ENCODE data around the gene DNAJB8. TPM values are rescaled to one million over a fixed set of nuclear protein-coding genes. Genes with fewer than 3 reads are reported as not detected.

The DNAJB8 gene
- total and polyA plus RNA-seq, 2 experiments from 2014 or later, result not detected

GRCh38 chr3:128432971-128433836, 33.5 kb downstream of the DNAJB8 start:
- no peaks in the 10 kb centered on the region for H3K36me3 ChIP-seq (replicated peaks; ENCODE audit: insufficient read depth, low read depth)
- 50% methylated on average over 14 of the region's 53 CpGs for WGBS (ENCODE audit: low lambda C conversion rate, missing lambda C conversion rate)
- no peaks in the 10 kb centered on the region for H3K79me2 ChIP-seq
- no peaks in the 10 kb centered on the region for H3K9me2 ChIP-seq (replicated peaks; ENCODE audit: insufficient read depth)
- H2AFZ ChIP-seq, result peak overlapping the region; percentile 45
- peaks cover 5% of the 10 kb centered on the region for H3K4me1 ChIP-seq (ENCODE audit: insufficient read depth)
- TF ChIP-seq EZH2phosphoT487 (IDR thresholded peaks at IDR 0.05; ENCODE audit: low read depth, severe bottlenecking, unreplicated experiment) (no peak), EZH2 (IDR thresholded peaks at IDR 0.05; ENCODE audit: borderline replicate concordance) (no peak), CTCF (IDR thresholded peaks at IDR 0.05; ENCODE audit: poor library complexity) (no peak)
- peak overlapping the region; percentile 93 for H3K4me2 ChIP-seq
- no peaks in the 10 kb centered on the region for H4K20me1 ChIP-seq (ENCODE audit: insufficient read depth, poor library complexity, severe bottlenecking)
- H3K9me3 ChIP-seq (ENCODE audit: low read depth), result no peaks in the 10 kb centered on the region
- peak overlapping the region; percentile 21 for H3K4me3 ChIP-seq
- no peak overlapping the region for H3K27ac ChIP-seq
- peak; percentile 51 for DNase-seq (ENCODE audit: low spot score)
- peaks cover 47% of the 10 kb centered on the region for H3K27me3 ChIP-seq

GRCh38 chr3:128432301-128432970, 34.3 kb downstream of the DNAJB8 start:
- H3K4me1 ChIP-seq (ENCODE audit: insufficient read depth), result peaks cover 5% of the 10 kb centered on the region
- TF ChIP-seq CTCF (IDR thresholded peaks at IDR 0.05; ENCODE audit: poor library complexity), result no peak
- no peak for TF ChIP-seq EZH2 (IDR thresholded peaks at IDR 0.05; ENCODE audit: borderline replicate concordance)
- H3K36me3 ChIP-seq (replicated peaks; ENCODE audit: insufficient read depth, low read depth), result no peaks in the 10 kb centered on the region
- no peak for DNase-seq (ENCODE audit: low spot score)
- peak overlapping the region; percentile 93 for H3K4me2 ChIP-seq
- peak overlapping the region; percentile 45 for H2AFZ ChIP-seq
- peaks cover 47% of the 10 kb centered on the region for H3K27me3 ChIP-seq
- no peaks in the 10 kb centered on the region for H3K79me2 ChIP-seq
- H3K9me2 ChIP-seq (replicated peaks; ENCODE audit: insufficient read depth), result no peaks in the 10 kb centered on the region
- H3K27ac ChIP-seq, result no peak overlapping the region
- H3K9me3 ChIP-seq (ENCODE audit: low read depth), result no peaks in the 10 kb centered on the region
- H4K20me1 ChIP-seq (ENCODE audit: insufficient read depth, poor library complexity, severe bottlenecking), result no peaks in the 10 kb centered on the region
- peak overlapping the region; percentile 21 for H3K4me3 ChIP-seq
- WGBS (ENCODE audit: low lambda C conversion rate, missing lambda C conversion rate), result 15% methylated on average over 28 of the region's 43 CpGs

DNA sequence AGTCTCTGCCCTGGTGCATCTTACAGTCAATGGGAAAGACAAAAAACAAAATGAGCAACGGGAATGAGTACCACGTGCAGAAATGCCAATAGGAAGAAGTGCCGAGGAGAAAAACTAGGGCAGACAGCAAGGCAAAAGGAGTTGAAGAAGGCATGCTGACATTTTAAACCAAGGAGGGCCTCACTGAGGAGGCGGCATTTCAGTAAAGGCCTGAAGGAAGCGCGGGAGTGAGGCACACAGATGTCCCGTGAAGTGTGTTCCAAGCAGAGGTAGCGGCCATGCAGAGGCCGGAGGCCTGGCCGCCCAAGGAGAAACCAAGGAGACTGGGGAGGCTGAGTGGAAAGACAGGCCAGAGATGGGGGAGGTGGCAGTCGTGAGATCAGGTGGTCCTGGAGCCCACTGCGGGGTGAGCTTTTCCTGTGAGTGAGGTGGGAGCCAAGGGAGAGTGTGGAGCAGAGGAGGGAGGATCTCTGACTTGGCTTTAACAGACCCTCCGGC, 34.8 kb downstream of the DNAJB8 start:
- peaks cover 47% of the 10 kb centered on the region for H3K27me3 ChIP-seq
- no peak overlapping the region for H3K4me3 ChIP-seq
- no peak for TF ChIP-seq EZH2 (IDR thresholded peaks at IDR 0.05; ENCODE audit: borderline replicate concordance)
- TF ChIP-seq EZH2phosphoT487 (IDR thresholded peaks at IDR 0.05; ENCODE audit: low read depth, severe bottlenecking, unreplicated experiment), result no peak
- no peak for TF ChIP-seq CTCF (IDR thresholded peaks at IDR 0.05; ENCODE audit: poor library complexity)
- peaks cover 5% of the 10 kb centered on the region for H3K4me1 ChIP-seq (ENCODE audit: insufficient read depth)
- H3K79me2 ChIP-seq, result no peaks in the 10 kb centered on the region
- no peak overlapping the region for H3K27ac ChIP-seq
- DNase-seq (ENCODE audit: low spot score), result no peak
- 64% methylated on average over 13 of the region's 13 CpGs for WGBS (ENCODE audit: low lambda C conversion rate, missing lambda C conversion rate)
- H3K9me3 ChIP-seq (ENCODE audit: low read depth), result no peaks in the 10 kb centered on the region
- no peaks in the 10 kb centered on the region for H4K20me1 ChIP-seq (ENCODE audit: insufficient read depth, poor library complexity, severe bottlenecking)
- no peak overlapping the region for H2AFZ ChIP-seq
- peak overlapping the region; percentile 93 for H3K4me2 ChIP-seq
- no peaks in the 10 kb centered on the region for H3K36me3 ChIP-seq (replicated peaks; ENCODE audit: insufficient read depth, low read depth)
- H3K9me2 ChIP-seq (replicated peaks; ENCODE audit: insufficient read depth), result no peaks in the 10 kb centered on the region

Measured in hepatocyte (in vitro differentiated cells).